Nephron progenitor cell (in vitro differentiated cells): ENCODE data around the gene NPY2R.

Source experiments
- DNase-seq: peaks from one replicate; pipeline ENCODE4 v3.0.0; 2021
- H3K27ac Mint-ChIP-seq: 2 replicates; pipeline ENCODE4 v1.8.0; 2021; ENCODE audit warnings: mild to moderate bottlenecking, moderate library complexity, mixed read lengths
- H3K27me3 Mint-ChIP-seq: 2 replicates; pipeline ENCODE4 v1.8.0; 2021; ENCODE audit warnings: mild to moderate bottlenecking, low read depth, mixed read lengths; ENCODE audit not compliant: poor library complexity
- H3K36me3 Mint-ChIP-seq: 2 replicates; pipeline ENCODE4 v1.8.0; 2021; ENCODE audit warnings: low read depth, mixed read lengths
- H3K4me1 Mint-ChIP-seq: 2 replicates; pipeline ENCODE4 v1.8.0; 2021; ENCODE audit warnings: mixed read lengths
- H3K4me3 Mint-ChIP-seq: 2 replicates; pipeline ENCODE4 v1.8.0; 2021; ENCODE audit warnings: mild to moderate bottlenecking, moderate library complexity, mixed read lengths
- H3K9me3 Mint-ChIP-seq: 2 replicates; pipeline ENCODE4 v1.8.0; 2021; ENCODE audit warnings: mild to moderate bottlenecking, moderate library complexity, mixed read lengths
- TF ChIP-seq, protein P1 (sequence below): fragments of 200-600 bp; sonication (generic); IDR thresholded peaks from 2 replicates; pipeline ENCODE4 v1.5.0; 2021; ENCODE audit warnings: antibody characterized with exemption

The NPY2R gene

DNA sequence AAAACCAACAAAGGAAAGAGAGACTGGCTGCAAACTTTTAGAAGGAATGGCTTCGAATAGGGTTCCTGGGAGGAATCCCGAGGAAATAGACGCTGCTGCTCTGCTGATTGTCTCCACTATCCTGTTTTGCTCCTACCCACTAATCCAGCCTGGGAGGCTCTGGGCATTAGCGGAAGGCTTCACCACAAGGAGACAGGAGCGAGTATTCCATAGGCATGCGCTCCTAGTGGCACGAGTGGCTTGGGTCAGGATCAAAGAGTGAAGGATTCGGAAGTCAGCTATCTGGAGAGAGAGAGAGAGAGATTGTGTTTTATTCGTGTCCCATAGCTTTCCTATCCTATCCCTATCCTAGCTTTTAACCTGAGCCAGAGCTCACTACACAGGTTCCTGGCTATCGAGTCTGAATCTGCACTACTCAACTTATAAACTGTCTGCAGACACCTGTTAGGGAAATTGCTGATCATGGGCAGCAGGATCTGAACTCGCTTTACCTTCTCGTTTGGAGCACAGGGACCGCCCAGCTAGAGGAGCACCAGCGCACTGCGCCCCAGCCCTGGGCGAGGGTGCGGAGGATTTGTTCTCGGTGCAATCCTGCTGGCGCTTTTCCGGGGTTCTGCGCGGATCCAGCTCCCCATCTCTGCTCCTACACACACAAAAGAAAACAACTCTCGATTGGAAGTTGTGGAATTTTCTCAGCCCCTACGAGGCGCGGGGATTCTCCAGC is 740 bp upstream of the NPY2R start:
- Mint-ChIP-seq H3K27me3 (peaks cover 76% of the 10 kb centered on the region), H3K4me1 (peaks cover 9% of the 10 kb centered on the region), H3K4me3 (peak overlapping the region; percentile 83), H3K27ac (no peak overlapping the region), H3K9me3 (no peaks in the 10 kb centered on the region), H3K36me3 (no peaks in the 10 kb centered on the region)
- peak; percentile 32 for DNase-seq
- TF ChIP-seq, protein P1, sequence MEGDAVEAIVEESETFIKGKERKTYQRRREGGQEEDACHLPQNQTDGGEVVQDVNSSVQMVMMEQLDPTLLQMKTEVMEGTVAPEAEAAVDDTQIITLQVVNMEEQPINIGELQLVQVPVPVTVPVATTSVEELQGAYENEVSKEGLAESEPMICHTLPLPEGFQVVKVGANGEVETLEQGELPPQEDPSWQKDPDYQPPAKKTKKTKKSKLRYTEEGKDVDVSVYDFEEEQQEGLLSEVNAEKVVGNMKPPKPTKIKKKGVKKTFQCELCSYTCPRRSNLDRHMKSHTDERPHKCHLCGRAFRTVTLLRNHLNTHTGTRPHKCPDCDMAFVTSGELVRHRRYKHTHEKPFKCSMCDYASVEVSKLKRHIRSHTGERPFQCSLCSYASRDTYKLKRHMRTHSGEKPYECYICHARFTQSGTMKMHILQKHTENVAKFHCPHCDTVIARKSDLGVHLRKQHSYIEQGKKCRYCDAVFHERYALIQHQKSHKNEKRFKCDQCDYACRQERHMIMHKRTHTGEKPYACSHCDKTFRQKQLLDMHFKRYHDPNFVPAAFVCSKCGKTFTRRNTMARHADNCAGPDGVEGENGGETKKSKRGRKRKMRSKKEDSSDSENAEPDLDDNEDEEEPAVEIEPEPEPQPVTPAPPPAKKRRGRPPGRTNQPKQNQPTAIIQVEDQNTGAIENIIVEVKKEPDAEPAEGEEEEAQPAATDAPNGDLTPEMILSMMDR: peak; percentile 8

GRCh38 chr4:155220025-155220424 is 11.6 kb downstream of the NPY2R start:
- Mint-ChIP-seq H3K27ac (no peak overlapping the region), H3K9me3 (no peaks in the 10 kb centered on the region), H3K27me3 (no peaks in the 10 kb centered on the region), H3K36me3 (no peaks in the 10 kb centered on the region), H3K4me3 (no peak overlapping the region), H3K4me1 (no peaks in the 10 kb centered on the region)
- DNase-seq: no peak
- TF ChIP-seq, protein P1: no peak

DNA sequence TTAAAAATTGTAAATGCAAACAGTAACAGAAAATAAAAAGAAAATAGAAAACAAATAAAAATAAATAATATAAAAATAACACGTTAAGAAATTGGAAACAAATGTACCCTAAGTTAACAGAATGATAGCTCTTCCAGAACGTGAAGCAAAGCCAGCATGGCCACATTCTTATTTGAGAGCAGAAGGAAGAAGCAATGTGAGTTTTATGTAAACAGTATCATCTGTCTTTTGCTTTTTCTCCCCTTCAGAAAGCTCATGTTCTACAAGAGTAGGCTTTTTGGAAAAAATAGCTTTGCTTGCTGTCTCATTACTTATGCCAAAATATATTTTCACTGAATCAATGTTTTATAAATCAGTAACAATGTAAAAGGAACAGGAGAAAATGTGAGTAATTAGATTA is 18.7 kb downstream of the NPY2R start:
- Mint-ChIP-seq H3K9me3 (no peaks in the 10 kb centered on the region), H3K4me3 (no peak overlapping the region), H3K27me3 (peaks cover 2% of the 10 kb centered on the region), H3K27ac (no peak overlapping the region), H3K36me3 (no peaks in the 10 kb centered on the region), H3K4me1 (no peaks in the 10 kb centered on the region)
- TF ChIP-seq, protein P1: no peak
- no peak for DNase-seq

GRCh38 chr4:155228713-155229112 is 20.3 kb downstream of the NPY2R start:
- Mint-ChIP-seq H3K27ac (no peak overlapping the region), H3K4me1 (no peaks in the 10 kb centered on the region), H3K27me3 (peaks cover 2% of the 10 kb centered on the region), H3K4me3 (no peak overlapping the region), H3K9me3 (no peaks in the 10 kb centered on the region), H3K36me3 (no peaks in the 10 kb centered on the region)
- TF ChIP-seq, protein P1: no peak
- DNase-seq: no peak

GRCh38 chr4:155232432-155232831 is 24.0 kb downstream of the NPY2R start:
- no peak for DNase-seq
- H3K4me3 Mint-ChIP-seq: no peak overlapping the region
- no peaks in the 10 kb centered on the region for H3K4me1 Mint-ChIP-seq
- H3K36me3 Mint-ChIP-seq: no peaks in the 10 kb centered on the region
- no peaks in the 10 kb centered on the region for H3K9me3 Mint-ChIP-seq
- no peak overlapping the region for H3K27ac Mint-ChIP-seq
- H3K27me3 Mint-ChIP-seq: peaks cover 2% of the 10 kb centered on the region
- TF ChIP-seq, protein P1: no peak

DNA sequence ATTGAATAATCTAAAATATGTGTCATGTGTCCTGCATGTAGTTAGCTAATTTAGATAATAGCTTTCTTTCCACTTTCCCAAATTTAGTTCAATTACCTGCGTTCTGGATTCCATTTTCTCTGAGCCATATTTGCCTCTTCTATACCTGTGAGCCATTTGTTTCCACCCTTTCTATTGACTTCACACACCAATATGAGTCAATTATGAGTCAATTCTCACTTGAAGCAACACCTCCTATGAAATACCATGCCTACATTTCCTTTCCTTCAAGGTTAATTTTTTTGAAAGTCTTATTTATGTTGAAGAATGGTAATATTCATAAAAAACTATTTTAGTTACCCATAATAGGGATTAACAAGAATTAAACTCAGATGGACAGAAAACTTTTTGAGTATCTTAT is 25.8 kb downstream of the NPY2R start:
- Mint-ChIP-seq H3K4me3 (no peak overlapping the region), H3K36me3 (no peaks in the 10 kb centered on the region), H3K27me3 (peaks cover 2% of the 10 kb centered on the region), H3K9me3 (no peaks in the 10 kb centered on the region), H3K27ac (no peak overlapping the region), H3K4me1 (no peaks in the 10 kb centered on the region)
- DNase-seq: no peak
- TF ChIP-seq, protein P1: no peak
